Neural cell (in vitro differentiated cells): ENCODE measurements around the gene CDR2. TPM values are rescaled to one million over a fixed set of nuclear protein-coding genes. Genes with fewer than 3 reads are reported as not detected.

Experiments
- H2AFZ ChIP-seq: fragments of 200-600, 300-800 bp; sonication (generic), shearing (Covaris generic); 2 replicates; pipeline ENCODE4 v1.6.0; 2014; ENCODE audit warnings: low read depth, mild to moderate bottlenecking, antibody characterized with exemption, low read length, moderate library complexity
- H3F3A ChIP-seq: fragments of 200-600 bp; shearing (Covaris generic); 2 replicates; pipeline ENCODE4 v1.6.1; 2016; ENCODE audit warnings: mild to moderate bottlenecking, moderate library complexity, mixed read lengths, antibody characterized with exemption, low read length; ENCODE audit not compliant: insufficient read depth, poor library complexity, severe bottlenecking
- H3K27ac ChIP-seq: fragments of 200-600, 300-800 bp; sonication (generic), shearing (Covaris generic); 2 replicates; pipeline ENCODE4 v1.5.1; 2014; ENCODE audit warnings: mild to moderate bottlenecking, low read length, moderate library complexity
- H3K27me3 ChIP-seq: fragments of 300-800, 200-600 bp; sonication (generic), shearing (Covaris generic); 2 replicates; pipeline ENCODE4 v1.6.0; 2014; ENCODE audit warnings: mild to moderate bottlenecking, low read depth, low read length, moderate library complexity; ENCODE audit not compliant: insufficient read depth
- H3K36me3 ChIP-seq: fragments of 300-800, 200-600 bp; sonication (generic), shearing (Covaris generic); 2 replicates; pipeline ENCODE4 v1.5.1; 2014; ENCODE audit warnings: mild to moderate bottlenecking, antibody characterized with exemption, low read length, moderate library complexity; ENCODE audit not compliant: insufficient read depth
- H3K4me2 ChIP-seq: fragments of 300-800, 200-600 bp; sonication (generic), shearing (Covaris generic); 2 replicates; pipeline ENCODE4 v1.6.0; 2014; ENCODE audit warnings: mild to moderate bottlenecking, low read length
- H3K4me3 ChIP-seq: fragments of 300-800, 200-600 bp; sonication (generic), shearing (Covaris generic); 2 replicates; pipeline ENCODE4 v1.5.1; 2014; ENCODE audit warnings: mild to moderate bottlenecking, low read length, moderate library complexity
- H3K79me2 ChIP-seq: fragments of 200-600 bp; shearing (Covaris generic); replicated peaks from 2 replicates; pipeline ENCODE4 v1.6.0; 2014; ENCODE audit warnings: mild to moderate bottlenecking, low read length, moderate library complexity; ENCODE audit not compliant: insufficient read depth
- H3K9ac ChIP-seq: fragments of 300-800, 200-600 bp; sonication (generic), shearing (Covaris generic); 2 replicates; pipeline ENCODE4 v1.6.1; 2016; ENCODE audit warnings: mild to moderate bottlenecking, low read length, mixed read lengths
- H3K9me2 ChIP-seq: fragments of 200-600 bp; shearing (Covaris generic); 2 replicates; pipeline ENCODE4 v1.6.1; 2016; ENCODE audit warnings: mild to moderate bottlenecking, low read length, mixed read lengths; ENCODE audit not compliant: insufficient read depth
- H3K9me3 ChIP-seq: fragments of 200-600, 300-800 bp; sonication (generic), shearing (Covaris generic); 2 replicates; pipeline ENCODE4 v1.6.1; 2016; ENCODE audit warnings: mild to moderate bottlenecking, mixed run types, low read length, moderate library complexity, mixed read lengths
- H4K20me1 ChIP-seq: fragments of 200-600 bp; shearing (Covaris generic); 2 replicates; pipeline ENCODE4 v1.6.1; 2016; ENCODE audit warnings: mild to moderate bottlenecking, mixed run types; ENCODE audit not compliant: insufficient read depth
- EP300 ChIP-seq: fragments of 450-650 bp; conservative IDR thresholded peaks from 2 replicates; pipeline ENCODE4 v1.6.1; 2014; ENCODE audit warnings: antibody characterized with exemption, mild to moderate bottlenecking, moderate library complexity; ENCODE audit not compliant: poor library complexity, severe bottlenecking
- EZH2 ChIP-seq: fragments of 200-600, 300-800 bp; shearing (Covaris generic), sonication (generic); IDR thresholded peaks from 2 replicates; pipeline ENCODE4 v1.6.1; 2014; ENCODE audit warnings: antibody characterized with exemption, low read length, borderline replicate concordance, mild to moderate bottlenecking; ENCODE audit not compliant: insufficient read depth, poor library complexity, severe bottlenecking
- MXI1 ChIP-seq: fragments of 450-650 bp; conservative IDR thresholded peaks from 2 replicates; pipeline ENCODE4 v1.6.1; 2014; ENCODE audit warnings: antibody characterized with exemption, mild to moderate bottlenecking; ENCODE audit not compliant: poor library complexity, severe bottlenecking
- POLR2AphosphoS5 ChIP-seq: IDR thresholded peaks from 2 replicates; pipeline ENCODE4 v1.6.1; 2012
- RAD21 ChIP-seq: fragments of 450-650 bp; conservative IDR thresholded peaks from 2 replicates; pipeline ENCODE4 v1.6.1; 2014; ENCODE audit warnings: antibody characterized with exemption, mild to moderate bottlenecking, moderate library complexity
- REST ChIP-seq: IDR thresholded peaks from 2 replicates; pipeline ENCODE4 v1.6.1; 2012; ENCODE audit warnings: borderline replicate concordance
- SMC3 ChIP-seq: fragments of 450-650 bp; conservative IDR thresholded peaks from 2 replicates; pipeline ENCODE4 v1.6.1; 2014; ENCODE audit warnings: antibody characterized with exemption, mild to moderate bottlenecking, moderate library complexity; ENCODE audit not compliant: poor library complexity
- TAF1 ChIP-seq: IDR thresholded peaks from 2 replicates; pipeline ENCODE4 v1.6.1; 2012; ENCODE audit warnings: low read depth
- polyA plus RNA-seq: library from polyadenylated mRNA; depleted of rRNA; stranded (reverse); fragments of >200 nt; gene quantifications from 2 replicates; pipeline ENCODE4 v1.2.3, GENCODE V29; 2014
- TF ChIP-seq, protein P1 (sequence below): fragments of 450-650 bp; IDR thresholded peaks from 2 replicates; pipeline ENCODE4 v1.5.1; 2014; ENCODE audit warnings: antibody characterized with exemption, mild to moderate bottlenecking, moderate library complexity; ENCODE audit not compliant: poor library complexity, severe bottlenecking

CDR2 gene
- polyA plus RNA-seq, 1 donor from 2014 or later: 17.8 TPM

DNA sequence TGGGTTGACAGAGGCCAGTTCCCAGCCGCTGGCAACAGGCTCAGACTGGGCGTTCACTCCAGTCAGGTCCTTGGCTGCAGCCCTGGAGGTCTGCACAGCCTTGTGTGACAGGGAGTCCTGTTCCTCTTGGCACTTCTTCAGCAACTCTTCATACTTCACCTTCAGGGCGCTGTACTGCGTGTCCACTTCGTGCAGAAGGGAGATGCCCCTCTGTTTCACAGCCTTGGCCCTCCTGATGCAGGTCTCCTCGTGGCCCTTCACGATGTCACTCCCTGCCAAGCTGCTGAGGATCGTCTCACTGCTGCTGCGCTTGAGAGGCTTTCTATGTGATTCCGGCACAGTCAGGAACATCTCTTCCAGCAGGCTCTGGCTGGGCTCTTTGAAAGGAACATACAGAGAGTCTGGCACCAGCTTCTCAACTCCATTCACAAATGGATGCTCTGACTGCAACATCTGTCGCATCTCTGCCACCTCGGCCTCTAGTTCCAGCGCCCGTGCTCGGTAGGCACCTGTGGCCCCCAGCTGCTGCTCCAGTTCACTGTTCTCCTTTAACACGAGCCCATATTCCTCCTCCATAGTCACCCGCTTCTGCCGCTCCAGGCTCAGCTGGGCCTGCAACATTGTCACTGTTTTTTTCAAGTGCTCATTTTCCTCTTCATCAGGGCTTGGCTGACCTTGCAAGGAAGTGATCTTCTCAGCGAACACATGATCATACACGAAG lies 27.2 kb downstream of the CDR2 start:
- Histone ChIP-seq H3F3A (no peaks in the 10 kb centered on the region), H3K79me2 (no peaks in the 10 kb centered on the region), H3K27me3 (no peaks in the 10 kb centered on the region), H3K27ac (no peak overlapping the region), H4K20me1 (no peaks in the 10 kb centered on the region), H2AFZ (no peak overlapping the region), H3K9me3 (no peaks in the 10 kb centered on the region), H3K9me2 (no peaks in the 10 kb centered on the region), H3K36me3 (no peaks in the 10 kb centered on the region), H3K9ac (no peak overlapping the region), H3K4me3 (no peak overlapping the region), H3K4me2 (no peak overlapping the region)
- no peak for TF ChIP-seq EP300
- no peak for TF ChIP-seq TAF1
- TF ChIP-seq, protein P1, sequence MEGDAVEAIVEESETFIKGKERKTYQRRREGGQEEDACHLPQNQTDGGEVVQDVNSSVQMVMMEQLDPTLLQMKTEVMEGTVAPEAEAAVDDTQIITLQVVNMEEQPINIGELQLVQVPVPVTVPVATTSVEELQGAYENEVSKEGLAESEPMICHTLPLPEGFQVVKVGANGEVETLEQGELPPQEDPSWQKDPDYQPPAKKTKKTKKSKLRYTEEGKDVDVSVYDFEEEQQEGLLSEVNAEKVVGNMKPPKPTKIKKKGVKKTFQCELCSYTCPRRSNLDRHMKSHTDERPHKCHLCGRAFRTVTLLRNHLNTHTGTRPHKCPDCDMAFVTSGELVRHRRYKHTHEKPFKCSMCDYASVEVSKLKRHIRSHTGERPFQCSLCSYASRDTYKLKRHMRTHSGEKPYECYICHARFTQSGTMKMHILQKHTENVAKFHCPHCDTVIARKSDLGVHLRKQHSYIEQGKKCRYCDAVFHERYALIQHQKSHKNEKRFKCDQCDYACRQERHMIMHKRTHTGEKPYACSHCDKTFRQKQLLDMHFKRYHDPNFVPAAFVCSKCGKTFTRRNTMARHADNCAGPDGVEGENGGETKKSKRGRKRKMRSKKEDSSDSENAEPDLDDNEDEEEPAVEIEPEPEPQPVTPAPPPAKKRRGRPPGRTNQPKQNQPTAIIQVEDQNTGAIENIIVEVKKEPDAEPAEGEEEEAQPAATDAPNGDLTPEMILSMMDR: no peak
- no peak for TF ChIP-seq SMC3
- TF ChIP-seq RAD21: no peak
- TF ChIP-seq EZH2: no peak
- no peak for TF ChIP-seq REST
- TF ChIP-seq POLR2AphosphoS5: no peak
- no peak for TF ChIP-seq MXI1

- H3K9ac ChIP-seq: no peak overlapping the region
- H3K9me3 ChIP-seq: no peaks in the 10 kb centered on the region
- no peak overlapping the region for H3K4me2 ChIP-seq
- H3K27ac ChIP-seq: no peak overlapping the region
- no peak overlapping the region for H2AFZ ChIP-seq
- H3K79me2 ChIP-seq: no peaks in the 10 kb centered on the region
- H3K4me3 ChIP-seq: no peak overlapping the region
- no peaks in the 10 kb centered on the region for H3K27me3 ChIP-seq
- no peaks in the 10 kb centered on the region for H3K9me2 ChIP-seq
- H3F3A ChIP-seq: no peaks in the 10 kb centered on the region
- TF ChIP-seq RAD21: no peak
- H4K20me1 ChIP-seq: no peaks in the 10 kb centered on the region
- no peaks in the 10 kb centered on the region for H3K36me3 ChIP-seq
These were observed 27.9 kb downstream of the CDR2 start for GRCh38 chr16:22346483-22346882.
